Osteocyte (in vitro differentiated cells): ENCODE data around the gene FNTB. TPM values are rescaled to one million over a fixed set of nuclear protein-coding genes. Genes with fewer than 3 reads are reported as not detected.

Experiments used
- DNase-seq: peaks from one replicate; pipeline ENCODE4 v3.0.0; 2021; ENCODE audit warnings: mixed read lengths; ENCODE audit not compliant: unreplicated experiment; ENCODE audit errors: extremely low spot score
- H3K27ac Mint-ChIP-seq: one replicate; pipeline ENCODE4 v1.8.0; 2021; ENCODE audit warnings: mild to moderate bottlenecking, mixed read lengths; ENCODE audit not compliant: unreplicated experiment
- H3K27me3 Mint-ChIP-seq: one replicate; pipeline ENCODE4 v1.8.0; 2021; ENCODE audit warnings: mixed read lengths; ENCODE audit not compliant: unreplicated experiment
- H3K36me3 Mint-ChIP-seq: one replicate; pipeline ENCODE4 v1.8.0; 2021; ENCODE audit warnings: mixed read lengths; ENCODE audit not compliant: unreplicated experiment
- H3K4me1 Mint-ChIP-seq: one replicate; pipeline ENCODE4 v1.8.0; 2021; ENCODE audit warnings: mixed read lengths; ENCODE audit not compliant: unreplicated experiment
- H3K4me3 Mint-ChIP-seq: one replicate; pipeline ENCODE4 v1.8.0; 2021; ENCODE audit warnings: mild to moderate bottlenecking, moderate library complexity, mixed read lengths; ENCODE audit not compliant: unreplicated experiment
- H3K9me3 Mint-ChIP-seq: one replicate; pipeline ENCODE4 v1.8.0; 2021; ENCODE audit warnings: mixed read lengths; ENCODE audit not compliant: unreplicated experiment
- CTCF ChIP-seq: fragments of 200-600 bp; sonication (generic); IDR thresholded peaks from 2 replicates; pipeline ENCODE4 v1.5.0; 2021; ENCODE audit warnings: antibody characterized with exemption, mild to moderate bottlenecking, moderate library complexity
- long read RNA-seq: library from polyadenylated mRNA; unstranded; transcript quantifications from one replicate; pipeline ENCODE4 v2.0.0, GENCODE V29; 2021
- total RNA-seq: library from RNA; stranded (reverse); gene quantifications from 2 replicates; pipeline ENCODE4 v1.2.1, GENCODE V29; 2021

FNTB gene
- 18.6 and 23.2 TPM in 2 replicates for total RNA-seq
- long read RNA-seq, transcript FNTB-208 (3 exons, 530 nt) = minor isoform, 9 of 128 reads
- long read RNA-seq, transcript FNTB-201 (12 exons, 2,834 nt) = major isoform, 114 of 128 reads
- long read RNA-seq, partial matches to known transcripts = 0 of 128 reads
- long read RNA-seq, other reads (novel, unspliced or antisense) = 5 of 128 reads

DNA sequence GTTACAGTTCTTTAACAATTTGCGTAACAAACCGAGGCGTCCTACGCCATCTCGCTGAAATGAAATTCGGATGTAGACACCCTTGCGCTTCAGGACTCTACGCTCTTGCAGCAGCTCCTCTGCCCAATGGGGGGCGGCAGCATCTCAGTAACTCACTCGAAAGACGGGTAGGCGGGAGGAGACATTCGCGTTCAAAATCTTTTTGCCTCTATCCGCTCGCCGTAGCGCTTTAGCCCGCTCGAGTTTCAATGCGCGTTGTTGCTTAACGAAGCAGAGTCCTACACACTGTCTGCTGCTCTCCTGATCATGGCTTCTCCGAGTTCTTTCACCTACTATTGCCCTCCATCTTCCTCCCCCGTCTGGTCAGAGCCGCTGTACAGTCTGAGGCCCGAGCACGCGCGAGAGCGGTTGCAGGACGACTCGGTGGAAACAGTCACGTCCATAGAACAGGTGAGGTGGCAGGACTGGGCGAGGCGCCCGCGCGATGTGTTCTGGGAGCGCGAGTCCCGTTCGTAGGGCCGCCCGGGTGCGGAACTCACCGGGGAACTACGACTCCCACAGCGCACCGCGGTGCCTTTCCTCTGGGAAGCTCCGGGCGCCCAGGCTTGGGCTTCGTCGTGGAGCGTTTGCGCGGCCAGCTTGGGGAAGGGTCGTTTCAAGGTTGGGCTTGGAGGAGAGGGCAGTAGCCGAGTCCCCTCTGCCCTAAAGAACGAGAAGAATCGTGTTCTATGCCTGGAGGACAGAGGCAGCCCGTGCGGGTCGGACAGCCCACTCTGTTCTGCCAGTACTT lies at the start of gene FNTB:
TSS of gene FNTB (plus strand) at position 248 of the 790 bp plus-strand sequence. CDS start at position 307, 59 bp downstream.
- no peaks in the 10 kb centered on the region for H3K9me3 Mint-ChIP-seq
- H3K4me1 Mint-ChIP-seq = peaks cover 29% of the 10 kb centered on the region
- TF ChIP-seq CTCF = peak; percentile 86
- peak within 1 kb of the TSS; percentile 100 for H3K27ac Mint-ChIP-seq
- no peaks in the 10 kb centered on the region for H3K36me3 Mint-ChIP-seq
- peaks cover 18% of the 10 kb centered on the region for H3K27me3 Mint-ChIP-seq
- peak within 1 kb of the TSS; percentile 99 for H3K4me3 Mint-ChIP-seq
- DNase-seq = peak; percentile 97

DNA sequence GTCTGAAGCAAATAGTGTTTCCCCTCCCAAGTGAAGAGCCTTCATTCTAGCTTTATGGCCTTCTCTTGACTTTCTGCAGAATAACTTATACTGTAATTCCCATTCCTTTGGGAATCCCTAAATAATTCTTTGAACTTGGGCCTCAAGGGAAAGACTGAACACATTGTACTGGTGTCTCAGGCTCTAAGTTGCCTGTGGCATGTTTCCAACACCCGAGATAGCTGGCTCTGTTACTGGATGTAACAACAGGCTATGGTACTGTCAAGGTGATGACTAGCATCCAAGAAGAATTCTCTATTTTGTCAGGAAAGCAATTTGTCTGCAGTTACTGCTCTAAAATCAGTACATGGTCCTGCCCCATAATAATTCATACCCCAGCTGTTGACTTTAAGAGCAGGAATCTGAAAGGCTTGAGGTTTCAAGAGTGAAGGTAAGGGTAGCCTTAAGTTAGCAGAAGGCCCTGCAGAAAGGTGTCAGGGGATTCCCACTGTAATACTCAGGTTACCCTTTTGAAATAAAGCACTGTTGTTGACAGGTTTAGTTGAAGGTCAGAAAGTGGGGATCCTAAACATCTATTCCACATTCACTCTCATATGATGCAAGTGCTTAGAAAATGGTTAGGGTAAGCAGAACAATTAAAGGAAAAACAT lies 49.4 kb upstream of the FNTB start:
- H3K4me3 Mint-ChIP-seq = no peak overlapping the region
- H3K27ac Mint-ChIP-seq = peak overlapping the region; percentile 1
- no peak for DNase-seq
- TF ChIP-seq CTCF = no peak
- peaks cover 14% of the 10 kb centered on the region for H3K36me3 Mint-ChIP-seq
- peaks cover 18% of the 10 kb centered on the region for H3K4me1 Mint-ChIP-seq
- no peaks in the 10 kb centered on the region for H3K27me3 Mint-ChIP-seq
- no peaks in the 10 kb centered on the region for H3K9me3 Mint-ChIP-seq

DNA sequence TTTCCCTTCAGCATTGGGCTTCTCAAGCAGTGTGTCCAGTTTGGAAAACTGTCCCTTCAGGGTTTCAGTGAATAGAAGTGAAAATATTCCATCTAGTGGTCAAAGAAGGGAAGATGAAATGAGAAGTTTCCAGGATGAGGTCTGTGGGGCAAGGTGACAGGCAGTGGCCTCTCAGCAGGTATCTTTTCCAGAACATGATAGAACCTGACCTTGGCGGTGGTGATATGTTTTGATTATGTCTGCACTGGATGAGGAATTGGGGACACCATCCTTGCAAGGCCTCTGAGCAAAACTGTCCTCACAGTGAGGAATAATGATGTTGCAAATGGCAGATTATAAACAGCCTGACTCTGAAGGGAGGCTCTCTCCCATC lies 48.9 kb upstream of the FNTB start:
- Mint-ChIP-seq H3K4me1 (peaks cover 18% of the 10 kb centered on the region), H3K27me3 (no peaks in the 10 kb centered on the region), H3K4me3 (no peak overlapping the region), H3K36me3 (peaks cover 11% of the 10 kb centered on the region), H3K9me3 (no peaks in the 10 kb centered on the region), H3K27ac (no peak overlapping the region)
- DNase-seq = no peak
- peak; percentile 43 for TF ChIP-seq CTCF

- Mint-ChIP-seq H3K4me1 (peaks cover 18% of the 10 kb centered on the region), H3K27ac (no peak overlapping the region), H3K4me3 (no peak overlapping the region), H3K9me3 (no peaks in the 10 kb centered on the region), H3K27me3 (no peaks in the 10 kb centered on the region), H3K36me3 (peaks cover 11% of the 10 kb centered on the region)
- DNase-seq = no peak
- TF ChIP-seq CTCF = no peak
These were observed 47.5 kb upstream of the FNTB start for GRCh38 chr14:64938972-64939816.
